GM19025 (cell line): ENCODE results near the gene FOXM1.
A peak's percentile ranks its signal among the peaks of the same experiment; 100 is the strongest.

ENCODE experiments used
- ATAC-seq: cut with Tn5 transposase; IDR thresholded peaks from one replicate; pipeline ENCODE4 v1.9.1; 2021; ENCODE audit warnings: mild to moderate bottlenecking, low read depth, moderate library complexity; ENCODE audit not compliant: unreplicated experiment

FOXM1 gene

GRCh38 chr12:2877047-2877952, at the start of gene FOXM1, which contains the start of gene RHNO1:
FOXM1 (minus strand) TSS chr12:2877174; CDS start chr12:2874478, 2,696 bp downstream.
RHNO1 (plus strand) TSS chr12:2877223; CDS start chr12:2885367, 8,144 bp downstream.
- ATAC-seq = peak; percentile 84

DNA sequence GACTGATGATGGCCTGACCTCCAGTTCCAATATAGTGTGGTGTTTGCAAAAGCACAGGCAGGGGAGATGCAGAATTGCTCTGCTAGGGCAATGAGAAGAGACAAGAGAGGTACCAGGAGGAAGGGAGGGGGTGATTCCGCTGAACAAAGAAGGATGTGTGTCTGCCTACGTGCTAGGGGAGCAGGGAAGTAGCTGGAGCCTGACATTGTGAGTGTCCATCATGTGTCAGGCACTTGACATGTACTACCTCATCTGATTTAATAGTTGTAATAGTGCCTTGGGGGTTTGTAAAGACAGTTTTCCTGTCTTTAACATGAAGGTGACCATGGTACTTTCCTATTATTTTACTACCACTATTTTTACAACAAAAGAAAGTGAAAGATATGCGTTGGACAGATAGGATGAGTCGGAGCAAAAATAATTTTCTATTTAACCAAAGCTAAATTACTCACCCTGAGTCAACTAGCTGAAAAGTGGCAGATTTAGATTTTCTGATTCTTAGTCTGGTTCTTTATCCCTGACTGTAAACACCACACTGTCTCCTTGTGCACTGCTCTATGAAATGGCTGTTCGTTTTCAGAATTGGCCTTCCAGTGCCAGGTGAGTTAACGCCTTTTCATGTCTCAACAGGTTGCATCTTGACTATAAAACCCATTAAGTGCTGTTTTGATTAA, 48.5 kb upstream of the FOXM1 start:
- ATAC-seq = no peak

DNA sequence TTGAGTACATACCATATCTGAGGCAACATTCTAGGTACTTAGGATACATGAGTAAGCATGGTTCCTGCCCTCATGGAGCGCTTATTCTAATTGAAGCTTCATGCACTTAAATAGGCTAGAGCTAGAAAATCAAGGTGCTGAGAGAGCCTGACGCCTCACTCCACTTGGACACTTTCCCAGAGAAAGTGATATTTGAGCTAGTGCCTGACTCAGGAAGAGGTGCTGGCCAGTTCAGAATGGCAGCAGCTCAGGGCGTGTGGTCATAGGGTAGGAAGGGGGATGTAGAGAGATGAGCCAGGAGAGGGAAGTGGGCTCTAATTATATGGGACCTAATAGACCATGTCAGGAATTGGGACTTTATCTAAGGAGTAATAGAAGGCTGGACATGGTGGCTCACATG, 47.0 kb upstream of the FOXM1 start:
- no peak for ATAC-seq

- ATAC-seq = no peak
Observed at GRCh38 chr12:2923057-2923456, 46.1 kb upstream of the FOXM1 start.

- ATAC-seq = no peak
Observed at GRCh38 chr12:2922329-2922728, 45.4 kb upstream of the FOXM1 start.

DNA sequence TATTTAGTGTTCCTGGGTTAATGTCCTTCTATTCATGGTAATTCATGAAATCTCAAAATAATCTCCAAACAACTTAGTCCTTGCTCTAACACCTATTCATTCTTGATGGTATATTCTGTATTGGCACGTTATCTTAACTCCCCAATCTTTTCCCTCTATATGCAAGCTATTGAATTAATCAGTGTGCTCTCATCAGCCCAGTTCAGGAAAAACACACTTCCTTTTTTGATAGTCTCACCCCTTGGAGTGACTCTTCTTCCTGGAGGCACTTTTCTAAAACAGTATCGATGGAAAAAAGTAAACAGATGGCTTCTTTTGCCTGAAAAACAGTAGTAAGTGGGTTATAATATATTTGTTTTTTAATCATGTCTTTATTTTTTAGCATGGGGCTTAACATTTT, 42.3 kb upstream of the FOXM1 start:
- no peak for ATAC-seq

- no peak for ATAC-seq
Observed at GRCh38 chr12:2912216-2912575, 35.2 kb upstream of the FOXM1 start.

DNA sequence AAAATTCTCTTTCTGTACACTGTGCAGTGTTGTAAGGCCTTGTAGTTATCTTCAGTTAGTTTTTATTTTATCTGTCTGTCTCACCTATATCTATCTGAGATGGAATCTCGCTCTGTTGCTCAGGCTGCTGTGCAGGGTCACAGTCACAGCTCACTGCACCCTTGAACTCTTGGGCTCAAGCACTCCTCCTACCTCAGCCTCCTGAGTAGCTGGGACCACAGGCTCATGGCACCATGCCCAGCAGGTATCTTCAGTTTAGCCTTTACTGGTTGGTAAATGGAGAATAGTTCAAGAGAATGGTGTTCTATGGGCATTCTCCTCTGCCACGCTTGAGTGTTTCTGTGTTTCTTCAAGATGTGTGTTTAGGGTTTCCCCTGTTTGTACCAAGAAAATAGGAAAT, 27.3 kb upstream of the FOXM1 start:
- no peak for ATAC-seq

DNA sequence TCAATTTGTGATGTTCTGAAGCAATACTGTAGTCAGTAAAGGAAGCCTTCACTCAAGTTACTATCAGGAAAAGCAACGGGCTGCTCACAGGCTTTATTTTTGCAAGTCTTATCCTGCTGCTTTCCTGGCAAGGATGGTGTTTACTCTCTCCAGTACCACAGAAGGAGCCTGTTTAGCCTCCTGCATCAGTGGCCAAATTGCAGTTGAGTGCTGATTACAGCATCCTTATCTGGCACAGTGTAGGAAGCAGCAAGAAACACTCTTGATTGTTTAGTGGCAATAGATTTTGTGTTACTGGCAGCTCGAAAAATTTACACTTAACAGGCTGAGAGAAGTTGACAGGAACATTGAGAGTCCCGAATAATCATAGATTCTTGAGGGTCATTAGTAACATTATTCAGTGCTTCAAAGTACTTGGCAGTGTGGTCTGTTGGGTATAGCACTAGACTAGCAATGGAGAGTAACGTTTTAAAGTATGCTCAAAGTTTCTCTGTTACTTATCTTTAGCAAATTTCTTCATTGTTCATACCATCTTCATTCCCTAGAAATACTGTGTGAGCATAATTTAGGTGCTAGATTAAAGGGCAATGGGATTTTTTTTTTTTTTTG, 25.4 kb upstream of the FOXM1 start:
- ATAC-seq = no peak

DNA sequence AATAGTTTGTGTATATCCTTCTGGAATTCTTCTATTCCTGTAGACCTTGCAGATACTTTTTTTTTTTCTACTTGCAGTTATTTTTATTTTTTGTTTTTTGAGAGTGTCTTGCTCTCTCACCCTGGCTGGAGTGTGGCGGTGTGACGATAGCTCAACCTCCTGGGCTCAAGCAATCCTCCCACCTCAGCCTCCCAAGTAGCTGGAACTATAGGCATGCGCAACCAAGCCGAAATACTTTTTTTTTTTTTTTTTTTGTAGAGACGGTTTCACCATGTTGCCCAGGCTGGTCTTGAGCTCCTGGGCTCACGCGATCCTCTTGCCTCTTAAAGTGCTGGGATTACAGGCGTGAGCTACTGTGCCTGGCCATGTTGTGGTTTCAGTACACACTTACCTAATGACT, 23.7 kb upstream of the FOXM1 start:
- ATAC-seq = no peak

DNA sequence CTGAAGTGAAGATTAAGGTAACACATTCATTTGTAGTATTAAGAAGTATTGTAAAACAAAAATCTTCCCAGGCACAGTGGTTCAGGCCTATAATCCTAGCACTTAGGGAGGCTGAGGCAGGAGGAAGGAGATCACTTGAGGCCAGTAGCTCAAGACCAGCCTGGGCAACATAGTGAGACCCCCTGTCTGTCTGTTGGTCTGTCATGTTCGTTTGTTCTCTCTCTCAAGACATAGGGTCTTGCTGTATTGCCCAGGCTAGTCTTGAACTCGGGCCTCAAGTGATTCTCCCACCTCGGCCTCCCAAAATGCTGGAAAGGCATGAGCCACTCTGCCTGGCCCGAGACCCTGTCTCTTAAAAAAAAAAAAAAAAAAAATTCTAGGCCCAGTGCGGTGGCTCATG, 20.4 kb upstream of the FOXM1 start:
- ATAC-seq = no peak

DNA sequence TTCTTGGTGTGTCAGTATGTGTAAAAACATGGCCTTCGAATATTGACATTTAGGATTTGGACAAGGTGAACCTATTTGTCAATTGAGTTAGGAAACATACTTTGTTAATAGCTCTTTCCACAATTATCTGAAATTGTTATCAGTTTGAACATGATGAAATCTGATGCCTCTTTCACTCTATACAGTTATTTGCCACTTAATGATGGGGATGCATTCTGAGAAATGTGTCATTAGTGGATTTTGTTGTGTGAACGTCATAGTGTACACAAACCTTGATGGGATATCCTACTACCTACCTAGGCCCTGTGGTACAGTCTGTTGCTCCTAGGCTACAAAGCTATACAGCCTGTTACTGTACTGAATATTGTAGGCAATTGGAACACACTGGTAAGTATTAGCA, 18.5 kb upstream of the FOXM1 start:
- no peak for ATAC-seq

DNA sequence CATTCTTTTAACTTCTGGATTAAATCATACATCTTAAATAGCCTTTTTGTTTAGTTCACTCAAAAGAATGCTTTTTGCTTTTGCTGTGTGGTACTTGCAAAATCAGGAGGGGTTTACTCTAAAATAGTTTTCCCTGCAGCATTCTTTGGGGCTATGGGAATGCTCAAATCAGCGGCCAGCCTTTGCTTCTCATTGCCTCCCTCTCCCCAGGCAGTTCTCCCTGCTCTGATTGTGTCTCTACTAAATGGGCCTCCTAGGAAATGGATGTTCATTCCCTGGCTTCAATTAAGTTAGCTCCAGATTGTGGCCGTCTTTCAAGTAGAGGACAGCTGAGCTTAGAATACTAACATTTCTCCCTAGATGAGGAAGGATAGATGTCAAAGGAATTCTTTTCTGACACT, 18.1 kb upstream of the FOXM1 start:
- no peak for ATAC-seq

DNA sequence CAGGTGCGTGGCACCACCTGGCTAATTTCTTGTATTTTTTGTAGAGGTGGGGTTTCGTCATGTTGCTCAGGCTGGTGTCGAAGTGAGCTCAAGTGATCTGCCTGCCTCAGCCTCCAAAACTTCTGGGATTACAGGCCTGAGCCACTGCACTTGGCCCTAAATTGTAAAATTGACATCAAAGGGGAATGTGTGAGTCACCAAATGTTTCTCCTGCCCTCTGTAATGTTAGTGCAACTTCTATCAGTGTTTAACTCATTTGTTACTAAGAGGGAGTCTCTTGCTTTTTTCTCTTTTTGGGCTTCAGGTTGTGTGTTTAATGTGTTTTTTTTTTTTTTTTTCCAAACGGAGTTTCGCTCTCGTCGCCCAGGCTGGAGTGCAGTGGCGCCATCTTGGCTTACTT, 16.0 kb upstream of the FOXM1 start:
- no peak for ATAC-seq

DNA sequence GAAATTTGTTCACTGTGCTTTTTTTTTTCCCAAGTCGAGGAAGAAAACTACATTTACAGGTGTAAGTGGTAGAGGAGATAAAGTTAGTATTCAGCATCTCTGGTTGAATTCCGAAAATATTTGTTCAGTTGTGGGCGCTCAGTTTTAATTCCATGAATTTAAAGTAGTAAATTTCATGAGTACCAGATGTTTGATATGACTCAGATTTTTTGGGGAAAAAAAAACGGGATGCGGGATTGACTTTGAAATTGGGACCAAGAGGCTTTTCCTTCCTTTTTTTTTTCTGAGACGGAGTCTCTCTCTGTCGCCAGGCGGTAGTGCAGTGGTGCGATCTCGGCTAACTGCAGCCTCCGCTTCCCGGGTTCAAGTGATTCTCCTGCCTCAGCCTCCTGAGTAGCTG, 15.3 kb upstream of the FOXM1 start:
- no peak for ATAC-seq

GRCh38 chr12:2891240-2892053, 14.5 kb upstream of the FOXM1 start:
- peak; percentile 7 for ATAC-seq

- ATAC-seq = peak; percentile 99
Observed at GRCh38 chr12:2890388-2891239, 13.6 kb upstream of the FOXM1 start, which contains the start of gene TULP3. TULP3 (plus strand) TSS chr12:2890891; CDS start chr12:2890948, 57 bp downstream.

- no peak for ATAC-seq
Observed at GRCh38 chr12:2890001-2890387, 13.0 kb upstream of the FOXM1 start.

GRCh38 chr12:2886768-2887450, 9.9 kb upstream of the FOXM1 start:
- ATAC-seq = no peak
